Osteocyte (in vitro differentiated cells): ENCODE results near the gene NEDD8. TPM values are rescaled to one million over a fixed set of nuclear protein-coding genes. Genes with fewer than 3 reads are reported as not detected.

Source experiments
- DNase-seq: peaks from one replicate; pipeline ENCODE4 v3.0.0; 2021; ENCODE audit warnings: mixed read lengths; ENCODE audit not compliant: unreplicated experiment; ENCODE audit errors: extremely low spot score
- H3K27ac Mint-ChIP-seq: one replicate; pipeline ENCODE4 v1.8.0; 2021; ENCODE audit warnings: mild to moderate bottlenecking, mixed read lengths; ENCODE audit not compliant: unreplicated experiment
- H3K27me3 Mint-ChIP-seq: one replicate; pipeline ENCODE4 v1.8.0; 2021; ENCODE audit warnings: mixed read lengths; ENCODE audit not compliant: unreplicated experiment
- H3K36me3 Mint-ChIP-seq: one replicate; pipeline ENCODE4 v1.8.0; 2021; ENCODE audit warnings: mixed read lengths; ENCODE audit not compliant: unreplicated experiment
- H3K4me1 Mint-ChIP-seq: one replicate; pipeline ENCODE4 v1.8.0; 2021; ENCODE audit warnings: mixed read lengths; ENCODE audit not compliant: unreplicated experiment
- H3K4me3 Mint-ChIP-seq: one replicate; pipeline ENCODE4 v1.8.0; 2021; ENCODE audit warnings: mild to moderate bottlenecking, moderate library complexity, mixed read lengths; ENCODE audit not compliant: unreplicated experiment
- H3K9me3 Mint-ChIP-seq: one replicate; pipeline ENCODE4 v1.8.0; 2021; ENCODE audit warnings: mixed read lengths; ENCODE audit not compliant: unreplicated experiment
- CTCF ChIP-seq: fragments of 200-600 bp; sonication (generic); IDR thresholded peaks from 2 replicates; pipeline ENCODE4 v1.5.0; 2021; ENCODE audit warnings: antibody characterized with exemption, mild to moderate bottlenecking, moderate library complexity
- long read RNA-seq: library from polyadenylated mRNA; unstranded; transcript quantifications from one replicate; pipeline ENCODE4 v2.0.0, GENCODE V29; 2021
- total RNA-seq: library from RNA; stranded (reverse); gene quantifications from 2 replicates; pipeline ENCODE4 v1.2.1, GENCODE V29; 2021

NEDD8 gene
- 158 and 164 TPM in 2 replicates for total RNA-seq
- long read RNA-seq, transcript NEDD8-201 (4 exons, 708 nt), result major isoform, 58 of 60 reads
- long read RNA-seq, partial matches to known transcripts, result 0 of 60 reads
- long read RNA-seq, other reads (novel, unspliced or antisense), result 1 of 60 reads

DNA sequence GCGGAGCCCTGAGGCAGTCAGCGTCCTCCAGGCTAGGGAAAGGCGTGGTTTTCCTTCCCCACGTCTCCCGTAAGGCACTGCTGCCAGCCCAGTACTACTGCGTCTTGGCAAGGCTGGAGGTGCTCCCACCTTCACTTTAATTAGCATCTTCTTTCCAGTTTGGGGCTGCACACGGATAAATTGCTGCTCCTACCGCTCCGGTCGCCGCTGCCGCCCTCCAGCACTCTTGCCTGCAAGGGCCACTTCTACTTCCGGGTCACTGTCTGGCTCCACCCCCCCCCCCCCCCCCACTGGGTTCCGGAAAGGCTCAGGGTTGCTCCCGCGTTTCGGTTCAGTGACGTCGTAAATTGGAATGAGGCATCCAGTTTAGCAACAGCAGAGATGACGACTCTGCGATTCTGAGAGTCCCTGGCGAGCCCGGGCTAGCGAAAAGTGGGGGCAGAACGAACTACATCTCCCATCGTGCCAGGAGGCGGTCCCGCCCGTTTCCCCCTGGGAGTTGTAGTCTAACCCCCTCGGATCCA is at the start of gene NEDD8:
Gene NEDD8, minus strand, starts transcription at position 247 of the 524 bp plus-strand sequence. Its CDS starts 100 bp downstream, at position 147.
- Mint-ChIP-seq H3K27me3 (no peaks in the 10 kb centered on the region), H3K36me3 (peaks cover 15% of the 10 kb centered on the region), H3K4me3 (peak within 1 kb of the TSS; percentile 100), H3K9me3 (no peaks in the 10 kb centered on the region), H3K4me1 (peaks cover 35% of the 10 kb centered on the region), H3K27ac (peak within 1 kb of the TSS; percentile 95)
- DNase-seq, result peak; percentile 94
- no peak for TF ChIP-seq CTCF

GRCh38 chr14:24281636-24282035 is 49.5 kb upstream of the NEDD8 start:
- no peak for DNase-seq
- H3K4me3 Mint-ChIP-seq, result no peak overlapping the region

GRCh38 chr14:24280797-24281460 is 48.8 kb upstream of the NEDD8 start:
- Mint-ChIP-seq H3K27ac (no peak overlapping the region), H3K9me3 (no peaks in the 10 kb centered on the region), H3K4me3 (no peak overlapping the region), H3K4me1 (peaks cover 5% of the 10 kb centered on the region), H3K27me3 (no peaks in the 10 kb centered on the region), H3K36me3 (no peaks in the 10 kb centered on the region)
- DNase-seq, result no peak
- TF ChIP-seq CTCF, result no peak

More at GRCh38 chr14:24281636-24282035, 49.5 kb upstream of the NEDD8 start:
- H3K27ac Mint-ChIP-seq, result no peak overlapping the region
- no peak for TF ChIP-seq CTCF
- H3K36me3 Mint-ChIP-seq, result no peaks in the 10 kb centered on the region
- H3K27me3 Mint-ChIP-seq, result no peaks in the 10 kb centered on the region
- H3K4me1 Mint-ChIP-seq, result peaks cover 5% of the 10 kb centered on the region
- H3K9me3 Mint-ChIP-seq, result no peaks in the 10 kb centered on the region

DNA sequence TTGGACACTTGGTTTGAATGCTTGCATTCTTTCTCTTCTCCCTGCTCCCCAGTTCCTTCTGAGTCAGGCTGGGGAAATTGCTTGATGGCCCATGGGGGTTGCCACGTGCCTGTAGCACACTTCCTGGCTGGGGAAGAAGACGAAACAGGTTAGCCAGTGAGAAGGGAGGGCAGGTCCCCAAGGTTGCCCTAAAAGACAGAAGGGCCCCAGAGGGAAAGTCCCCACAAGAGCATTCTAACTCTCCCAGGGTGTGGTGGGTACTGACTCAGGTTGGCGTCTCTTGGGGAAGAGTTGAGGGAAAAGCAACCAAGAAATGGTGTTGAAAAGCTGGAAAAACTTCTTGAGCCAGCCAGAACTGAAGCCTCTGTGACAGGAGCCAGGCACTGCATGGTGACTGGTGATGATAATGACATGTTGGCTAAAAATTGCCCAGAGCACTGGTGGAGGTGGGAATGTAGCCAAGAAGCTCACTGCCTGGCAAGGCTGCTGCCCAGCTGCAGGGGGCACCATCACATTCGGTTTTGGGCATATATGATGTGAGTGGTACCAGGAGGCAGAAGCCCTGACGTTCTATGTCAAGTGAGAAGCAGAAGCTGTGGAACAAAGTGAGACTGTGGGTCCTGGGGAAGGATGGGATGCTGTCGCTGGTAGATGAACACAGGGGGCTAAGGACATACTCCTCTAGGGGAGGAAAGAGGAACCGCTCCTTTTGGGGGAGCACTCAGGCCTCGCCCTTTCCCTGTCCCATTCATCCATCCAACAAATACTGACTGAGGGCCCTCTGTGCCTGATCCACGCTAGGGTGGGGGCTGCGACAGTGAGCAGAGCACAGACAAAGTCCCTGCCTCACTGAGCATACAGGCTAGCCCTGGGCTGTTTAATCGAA is 47.4 kb upstream of the NEDD8 start:
- Mint-ChIP-seq H3K4me1 (peaks cover 5% of the 10 kb centered on the region), H3K9me3 (no peaks in the 10 kb centered on the region), H3K27ac (no peak overlapping the region), H3K27me3 (no peaks in the 10 kb centered on the region), H3K36me3 (no peaks in the 10 kb centered on the region), H3K4me3 (no peak overlapping the region)
- no peak for DNase-seq
- no peak for TF ChIP-seq CTCF

- H3K27ac Mint-ChIP-seq, result no peak overlapping the region
- H3K4me3 Mint-ChIP-seq, result no peak overlapping the region
- peaks cover 5% of the 10 kb centered on the region for H3K4me1 Mint-ChIP-seq
- no peaks in the 10 kb centered on the region for H3K27me3 Mint-ChIP-seq
- DNase-seq, result no peak
- H3K9me3 Mint-ChIP-seq, result no peaks in the 10 kb centered on the region
- H3K36me3 Mint-ChIP-seq, result no peaks in the 10 kb centered on the region
- TF ChIP-seq CTCF, result no peak
Measured at GRCh38 chr14:24278424-24278823, 46.3 kb upstream of the NEDD8 start.
